ENCODE data around the gene CD36.

- TF ChIP-seq CTCF (conservative IDR thresholded peaks at IDR 0.05 in 1 of 2, IDR thresholded peaks at IDR 0.05 in 1 of 2; ENCODE audit: extremely low read depth in 1 of 2, insufficient read depth in 1 of 2, low read depth in 1 of 2, low read length in 2 of 2) = no peak
- TF ChIP-seq EZH2 (IDR thresholded peaks at IDR 0.05; ENCODE audit: borderline replicate concordance, low read length) = no peak
These were observed 7.6 kb upstream of the CD36 start for GRCh38 chr7:80630608-80631405.
